HG03558 (cell line): ENCODE data around the gene CARHSP1.
"Not testable (repeated sequence)": the region's sequence is repeated elsewhere in the genome, so short reads cannot be mapped to it uniquely, and the experiment has no call there.

Source experiments
- ATAC-seq: cut with Tn5 transposase; IDR thresholded peaks from one replicate; pipeline ENCODE4 v1.9.1; 2021; ENCODE audit warnings: moderate number of reproducible peaks; ENCODE audit not compliant: unreplicated experiment; ENCODE audit errors: extremely low read depth

CARHSP1 gene

DNA sequence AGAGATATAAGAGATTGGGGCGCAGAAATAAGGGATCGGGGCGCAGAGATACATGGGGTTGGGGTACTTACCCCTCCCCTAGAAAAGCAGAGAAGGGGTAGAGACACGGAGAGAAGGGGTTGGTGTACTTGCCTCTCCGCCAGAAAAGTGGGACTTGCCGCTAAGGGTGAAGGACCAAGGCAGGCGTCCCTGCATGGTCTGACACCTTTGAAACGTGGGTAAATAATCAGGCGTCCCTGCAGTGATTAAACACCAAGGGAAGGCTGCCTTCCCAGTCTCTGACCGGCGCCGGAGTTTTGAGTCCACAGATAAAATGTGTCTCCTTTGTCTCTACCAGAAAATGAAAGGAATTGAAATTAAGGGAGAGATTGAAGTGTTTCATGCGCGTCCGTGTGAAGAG, 31.2 kb downstream of the CARHSP1 start:
- not testable (repeated sequence) for ATAC-seq

DNA sequence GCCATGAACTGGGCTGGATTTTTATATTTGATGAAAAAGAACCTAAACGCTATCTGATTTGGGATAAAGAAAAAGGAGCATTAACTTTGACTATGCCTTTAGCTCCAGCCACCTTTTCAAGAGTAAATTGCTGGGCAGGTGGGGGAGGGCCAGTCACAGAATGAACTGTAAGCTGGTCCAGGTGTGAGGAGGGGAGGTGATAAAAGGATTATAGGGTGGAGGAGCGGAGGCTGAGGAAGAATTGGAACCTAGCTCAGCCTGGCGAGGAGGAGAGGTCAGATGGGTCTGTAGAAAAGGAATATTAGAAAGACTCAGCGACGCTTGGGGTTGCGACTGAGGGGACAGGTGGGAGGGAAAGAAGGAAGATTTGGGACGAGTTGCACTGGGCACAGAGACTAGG, 32.0 kb downstream of the CARHSP1 start:
- ATAC-seq = not testable (repeated sequence)

DNA sequence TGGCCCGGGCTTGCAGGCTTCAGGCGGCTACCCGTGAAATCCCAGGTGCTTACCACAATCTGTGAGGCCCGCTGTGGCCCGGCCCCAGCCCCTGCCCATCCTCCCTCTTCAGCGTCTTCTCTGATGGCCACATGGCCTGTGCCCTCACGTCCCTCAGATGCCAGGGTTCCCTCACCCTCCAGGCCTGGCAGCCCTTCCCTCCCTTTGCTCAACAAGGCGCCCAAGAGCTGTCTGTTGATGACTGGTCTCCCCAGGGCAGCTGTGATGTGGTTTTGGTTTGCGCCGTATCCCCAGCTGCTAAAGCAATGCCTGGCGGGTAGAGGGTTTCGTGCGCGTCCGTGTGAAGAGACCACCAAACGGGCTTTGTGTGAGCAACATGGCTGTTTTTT, 36.1 kb downstream of the CARHSP1 start:
- no peak for ATAC-seq

DNA sequence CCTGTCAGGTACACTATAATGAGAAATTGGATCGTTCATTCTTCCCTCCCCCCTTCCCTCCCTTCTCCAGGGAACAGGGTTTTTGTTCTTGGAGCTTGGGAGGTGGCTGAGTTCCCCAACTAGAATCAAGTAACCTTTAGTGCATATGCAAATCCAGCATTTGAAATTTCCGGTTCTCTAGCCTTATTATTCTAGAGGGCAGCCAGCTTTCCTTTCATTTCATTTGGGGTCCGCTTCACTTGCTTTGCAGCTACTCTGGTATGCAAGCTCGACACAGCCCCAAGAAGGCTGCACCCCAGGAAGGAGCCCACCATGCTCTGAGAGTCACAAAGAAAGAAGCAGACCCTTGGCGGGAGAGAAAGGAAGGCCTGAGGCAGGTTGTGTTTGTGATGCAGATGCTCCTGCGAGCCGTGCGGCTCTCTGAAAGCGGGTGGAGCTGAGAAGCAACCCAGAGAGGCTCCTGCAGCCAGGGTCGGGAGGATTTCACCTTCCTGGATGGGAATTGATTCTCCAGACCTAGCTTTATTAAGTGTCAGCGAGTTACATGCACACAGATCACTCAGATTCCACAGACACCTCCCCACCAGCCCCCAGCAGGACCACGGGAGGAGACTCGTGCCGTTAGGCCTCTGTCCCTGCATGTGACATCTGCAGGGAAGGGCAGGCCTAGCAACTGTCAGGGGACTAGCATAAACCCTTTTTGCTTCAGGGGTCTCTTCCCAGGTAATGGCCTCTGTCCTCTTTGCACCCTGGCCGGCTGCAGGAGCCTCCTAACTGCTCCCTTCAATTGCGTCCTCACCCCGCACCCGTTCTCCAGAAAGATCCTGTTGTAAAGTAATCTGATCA, 36.7 kb downstream of the CARHSP1 start:
- ATAC-seq = no peak

DNA sequence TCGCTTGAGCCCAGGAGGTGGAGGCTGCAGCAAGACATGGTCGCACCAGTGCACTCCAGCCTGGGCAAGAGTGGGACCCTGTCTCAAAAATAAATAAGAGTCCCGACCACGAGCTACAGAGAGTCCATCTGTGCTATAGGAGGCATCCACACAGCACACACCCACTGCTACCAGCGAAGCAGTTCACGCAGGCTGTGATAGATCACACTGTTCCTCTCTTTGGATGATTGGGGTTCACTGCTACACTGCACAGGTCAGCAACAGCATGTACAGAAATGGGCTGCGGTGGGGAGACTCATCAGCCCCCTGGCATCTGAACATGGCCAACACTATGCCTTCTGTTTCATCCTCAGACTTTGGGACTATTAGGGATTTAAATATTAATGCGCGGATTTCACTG, 37.4 kb downstream of the CARHSP1 start:
- no peak for ATAC-seq

DNA sequence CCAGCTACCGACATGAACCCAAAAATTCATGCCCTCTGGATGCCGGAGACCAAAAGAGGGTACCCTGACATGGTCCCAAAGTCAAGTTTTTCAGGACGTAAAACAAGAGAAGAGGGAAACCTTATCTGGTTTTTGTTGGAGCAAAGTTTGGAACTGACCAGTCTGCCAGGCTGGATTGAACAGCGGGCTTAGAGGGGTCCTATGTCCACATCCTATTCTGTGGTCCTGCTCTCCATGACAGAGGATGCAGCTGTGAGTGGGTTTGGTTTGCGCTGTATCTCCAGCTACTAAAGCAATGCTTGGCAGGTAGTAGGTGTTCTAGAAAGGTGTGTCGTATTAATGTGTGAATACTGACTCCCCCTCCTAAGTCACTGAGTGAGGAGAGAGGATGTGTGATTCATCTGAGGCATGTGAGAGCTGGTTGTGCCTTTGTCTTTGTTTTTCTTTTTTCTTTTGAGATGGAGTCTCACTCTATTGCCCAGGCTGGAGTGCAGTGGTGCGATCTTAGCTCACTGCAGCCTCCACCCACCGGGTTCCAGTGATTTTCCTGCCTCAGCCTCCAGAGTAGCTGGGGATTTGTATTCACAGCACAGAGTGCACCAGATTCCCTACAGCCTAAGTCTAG, 40.2 kb downstream of the CARHSP1 start:
- ATAC-seq = no peak

DNA sequence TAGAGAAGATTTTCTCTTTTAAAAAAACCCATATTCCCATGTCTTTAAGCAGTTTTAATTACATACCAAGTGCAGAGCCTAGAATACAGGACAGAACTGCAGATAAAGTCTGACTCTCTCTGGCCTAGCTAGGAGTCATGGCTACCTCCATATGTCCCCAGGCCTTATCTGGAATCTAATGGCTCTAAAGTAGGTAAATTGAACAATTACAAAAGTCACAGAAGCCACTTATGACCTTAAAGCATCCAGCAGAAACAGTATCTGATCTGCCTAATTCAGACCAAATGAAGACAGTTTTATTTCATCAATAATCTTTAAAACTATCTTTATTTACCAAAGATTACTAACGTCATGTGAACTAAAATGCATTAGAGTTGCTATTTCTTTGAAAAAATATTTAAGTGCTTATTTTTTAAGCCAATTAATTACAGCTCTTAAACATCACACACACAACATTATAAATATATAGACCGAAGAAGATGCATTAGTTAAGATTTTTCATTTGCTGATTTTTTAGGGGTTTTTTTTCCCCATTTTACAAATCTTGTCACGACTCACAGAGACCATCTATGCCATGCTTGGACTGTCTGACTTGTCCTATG, 42.4 kb downstream of the CARHSP1 start:
- ATAC-seq = no peak

DNA sequence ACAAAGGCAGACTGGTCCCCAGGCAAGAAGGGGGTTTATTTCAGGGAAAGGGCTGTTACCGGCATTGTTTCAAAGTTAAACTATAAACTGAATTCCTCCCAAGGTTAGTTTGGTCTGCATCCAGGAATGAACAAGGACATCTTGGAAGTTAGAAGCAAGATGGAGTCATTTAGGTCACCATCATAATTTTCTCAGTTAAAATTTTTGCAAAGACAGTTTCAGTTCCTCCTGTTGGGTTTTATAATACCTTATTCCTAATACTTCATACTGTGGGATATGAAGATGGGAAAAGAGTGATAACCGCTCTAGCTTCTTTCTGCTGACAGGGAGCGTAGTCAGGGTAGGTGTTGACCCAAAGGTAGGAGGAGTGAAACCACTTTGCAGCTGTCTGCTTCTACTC, 46.4 kb downstream of the CARHSP1 start:
- ATAC-seq = no peak

DNA sequence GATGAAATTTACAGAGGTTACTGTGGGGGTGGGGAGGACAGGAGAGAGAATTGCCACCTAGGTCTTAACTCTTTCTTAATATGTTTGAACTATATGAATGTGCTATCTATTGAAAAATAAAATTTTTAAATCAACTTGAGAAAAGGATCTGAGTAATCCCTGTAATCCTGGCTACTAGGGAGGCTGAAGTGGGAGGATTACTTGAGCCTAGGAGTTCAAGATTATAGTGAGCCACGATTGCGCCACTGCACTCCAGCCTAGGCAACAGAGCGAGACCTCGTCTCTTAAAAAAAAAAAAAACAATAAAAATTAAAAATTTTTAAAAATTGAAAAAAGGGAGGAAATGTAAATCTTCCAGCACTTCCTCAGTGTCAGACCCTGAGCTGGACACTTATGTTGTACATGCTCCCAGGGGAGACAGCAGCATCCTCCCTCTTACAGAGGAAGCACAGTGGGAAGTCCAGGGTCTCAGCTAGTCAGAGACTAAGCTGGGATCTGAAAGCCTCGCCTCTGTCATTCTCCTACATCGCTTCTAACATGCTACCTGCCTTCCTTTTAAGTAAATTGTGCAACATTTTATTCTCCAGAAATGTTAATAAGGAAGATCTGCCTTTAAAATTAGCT, 49.3 kb downstream of the CARHSP1 start:
- no peak for ATAC-seq

DNA sequence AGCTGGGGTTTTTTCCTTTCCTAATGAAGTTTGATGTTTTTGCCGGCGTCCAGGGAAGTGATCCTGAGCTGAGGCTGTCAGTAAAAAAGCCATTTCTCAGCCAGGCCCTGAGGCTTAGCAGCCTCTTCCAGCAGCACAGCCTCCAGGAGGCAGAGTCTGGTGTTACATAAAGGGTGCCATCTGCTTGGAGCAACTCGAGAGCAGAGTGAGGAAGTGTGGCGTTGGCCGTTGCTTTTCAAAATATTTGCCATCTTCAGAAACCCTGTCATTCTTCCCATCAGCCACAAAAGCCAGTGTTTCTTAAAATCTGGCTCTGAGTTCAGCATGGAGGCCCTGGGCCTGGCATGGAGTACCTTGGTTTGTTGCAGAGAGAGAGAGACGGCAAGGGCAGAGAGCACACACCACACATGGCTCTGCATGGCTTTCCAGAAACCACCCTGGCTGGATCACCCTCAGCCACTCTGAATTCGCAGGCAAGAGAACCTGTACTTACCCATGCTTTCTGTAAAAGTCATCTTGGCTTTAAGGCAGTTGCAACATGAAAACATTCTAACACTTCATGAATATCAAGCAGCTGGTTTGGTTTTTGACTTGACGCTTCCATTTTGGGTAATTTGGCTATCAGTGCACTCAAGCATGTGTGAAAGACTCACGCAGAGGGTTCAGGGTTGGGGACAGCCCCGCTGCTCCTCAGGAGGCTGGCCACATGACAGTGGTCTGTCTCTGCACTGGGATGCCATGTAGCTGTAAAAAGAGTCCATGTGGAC, 50.1 kb downstream of the CARHSP1 start:
- ATAC-seq = peak; percentile 67

DNA sequence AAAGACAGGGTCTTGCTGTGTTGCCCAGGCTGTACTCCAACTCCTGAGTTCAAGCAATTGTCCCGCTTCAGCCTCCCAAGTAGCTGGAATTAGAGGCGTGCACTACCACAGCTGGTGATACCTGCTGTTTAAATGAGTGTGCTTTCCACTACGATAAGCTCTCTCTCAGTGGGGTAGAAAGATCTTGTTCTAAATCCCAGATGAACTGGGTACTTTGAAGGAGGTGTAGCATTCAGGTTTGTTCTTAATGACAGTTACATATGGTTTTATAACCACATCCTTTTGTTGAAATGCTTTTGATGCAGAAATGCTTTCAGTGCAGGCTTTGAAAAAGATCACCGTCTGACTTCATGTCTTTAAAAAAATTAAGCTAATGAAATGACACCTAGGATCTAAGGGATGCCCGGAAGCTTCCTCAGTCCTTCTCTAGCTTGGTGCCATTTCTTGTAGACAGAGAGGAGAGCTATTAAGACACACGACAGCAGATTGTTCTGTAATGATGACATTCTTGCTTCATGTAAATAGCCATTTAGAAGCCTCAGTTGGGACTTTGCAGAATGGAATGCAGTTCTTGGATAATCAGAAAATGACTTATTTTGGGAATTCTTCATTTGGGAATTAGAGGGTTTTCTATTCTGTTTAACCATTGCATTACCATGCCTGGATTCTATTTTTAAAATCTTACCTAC, 51.7 kb downstream of the CARHSP1 start:
- ATAC-seq = no peak

DNA sequence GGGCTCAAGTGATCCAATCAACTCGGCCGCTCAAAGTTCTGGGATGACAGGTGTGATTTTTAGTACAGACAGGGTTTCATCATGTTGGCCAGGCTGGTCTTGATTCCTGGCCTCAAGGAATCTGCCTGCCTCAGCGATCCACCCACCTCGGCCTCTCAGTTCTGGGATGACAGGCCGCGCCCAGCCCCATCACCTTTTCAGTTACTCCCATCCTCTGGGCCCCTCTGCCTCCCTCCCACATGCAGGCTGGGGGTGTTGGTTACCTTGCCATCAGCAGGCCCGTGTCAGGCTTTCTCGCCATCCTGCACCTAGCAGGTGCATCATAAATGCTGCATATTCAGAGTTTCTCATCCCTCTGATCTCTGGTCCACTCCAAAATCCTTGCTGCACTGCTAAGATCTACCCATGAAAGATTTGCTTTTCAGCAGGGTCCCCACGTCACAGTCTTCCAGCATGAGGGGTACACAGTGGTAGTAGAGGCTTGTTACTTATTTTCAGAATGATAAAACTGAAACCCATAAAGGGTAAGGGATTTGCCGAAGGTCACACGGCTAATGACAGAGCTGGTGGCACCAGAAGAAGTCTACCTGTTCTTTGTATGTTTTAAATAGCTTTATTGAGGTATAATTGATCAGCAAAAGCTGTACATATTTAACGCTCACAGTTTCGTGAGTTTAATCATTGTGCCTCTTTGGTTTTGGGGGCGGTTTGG, 54.6 kb downstream of the CARHSP1 start:
- ATAC-seq = no peak

DNA sequence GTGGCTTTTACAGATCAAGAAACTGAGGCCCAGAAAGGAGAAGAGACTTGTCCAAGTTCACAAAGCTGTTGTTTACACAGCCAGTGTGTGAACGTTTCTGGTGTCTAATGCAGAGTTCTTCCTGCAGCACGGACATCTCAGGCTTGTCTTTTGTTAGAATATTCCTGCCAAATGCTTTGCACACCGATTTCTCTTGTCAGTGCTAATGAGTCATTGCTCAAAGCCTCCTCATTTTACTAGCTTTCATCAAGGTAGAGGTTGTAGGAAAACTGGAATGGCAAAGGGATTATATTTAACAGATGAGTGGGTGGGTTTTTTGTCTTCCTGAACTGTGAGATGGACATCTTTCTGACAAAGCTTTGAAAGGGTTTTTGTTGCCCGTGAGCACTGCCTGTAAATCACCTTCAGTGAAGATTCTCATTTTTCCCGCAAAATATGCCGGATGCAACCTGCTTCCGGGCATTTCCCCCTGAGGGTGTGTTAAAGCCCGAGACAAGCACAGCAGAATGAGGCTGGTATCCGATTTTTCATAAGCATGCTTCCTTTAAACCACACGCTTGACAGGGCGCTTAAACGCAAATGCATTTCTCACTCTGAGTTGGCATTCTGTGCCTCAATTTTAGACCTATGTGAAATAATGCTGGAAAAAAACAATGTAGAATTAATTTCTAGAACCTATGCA, 56.5 kb downstream of the CARHSP1 start:
- ATAC-seq = no peak

DNA sequence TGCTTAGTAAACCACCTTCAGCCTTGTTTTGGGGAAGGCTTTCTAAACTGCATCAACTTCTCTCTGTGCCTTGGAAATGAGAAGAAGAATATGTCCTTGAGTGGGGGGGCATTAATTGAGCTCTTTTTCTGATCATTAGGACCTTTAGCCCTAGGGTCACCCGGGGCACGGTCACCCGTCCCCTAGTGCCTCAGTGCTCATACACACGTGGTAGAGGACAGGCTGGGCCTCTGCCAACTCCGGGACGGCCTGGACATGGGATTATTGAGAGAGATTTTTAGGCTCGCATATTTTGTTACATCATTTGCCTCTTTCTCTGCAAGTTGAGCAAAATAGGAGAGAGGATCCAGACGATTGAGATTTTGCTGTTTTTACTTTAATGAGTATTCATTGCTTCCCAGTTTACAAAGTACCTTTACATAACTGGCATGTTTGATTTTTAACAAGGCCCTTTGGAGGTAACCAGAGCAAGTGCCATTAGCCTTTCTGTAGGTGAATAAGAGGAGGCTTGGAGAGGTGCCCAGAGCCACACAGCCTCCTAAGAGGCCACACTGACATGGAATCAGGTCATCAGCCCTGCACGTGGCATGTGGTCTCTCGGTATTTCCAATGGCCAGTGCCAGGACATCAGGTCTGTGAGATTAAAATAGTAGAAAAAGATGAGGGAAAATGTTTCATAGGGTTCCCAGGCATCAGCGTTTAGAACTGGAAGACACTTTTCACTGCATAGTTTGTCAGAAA, 60.0 kb downstream of the CARHSP1 start:
- no peak for ATAC-seq

DNA sequence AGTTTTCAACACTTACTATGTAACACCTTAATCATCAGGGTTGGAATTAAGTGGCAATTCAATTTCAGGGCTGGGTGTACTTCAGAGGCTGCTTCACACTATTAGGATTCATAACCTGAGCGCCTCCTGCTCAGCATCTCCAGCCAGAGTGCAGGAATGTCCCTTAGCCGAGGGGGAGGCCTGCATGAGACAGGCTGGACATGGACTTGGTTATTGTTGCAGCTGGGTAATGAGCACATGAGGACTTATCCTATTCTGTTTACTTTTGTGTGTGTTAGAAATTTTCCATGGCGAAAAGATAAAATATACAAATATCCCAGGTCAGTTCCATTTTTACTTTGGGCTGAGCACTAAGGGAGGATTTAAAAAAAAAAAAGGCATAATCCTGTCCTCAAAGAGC, 60.8 kb downstream of the CARHSP1 start:
- no peak for ATAC-seq

DNA sequence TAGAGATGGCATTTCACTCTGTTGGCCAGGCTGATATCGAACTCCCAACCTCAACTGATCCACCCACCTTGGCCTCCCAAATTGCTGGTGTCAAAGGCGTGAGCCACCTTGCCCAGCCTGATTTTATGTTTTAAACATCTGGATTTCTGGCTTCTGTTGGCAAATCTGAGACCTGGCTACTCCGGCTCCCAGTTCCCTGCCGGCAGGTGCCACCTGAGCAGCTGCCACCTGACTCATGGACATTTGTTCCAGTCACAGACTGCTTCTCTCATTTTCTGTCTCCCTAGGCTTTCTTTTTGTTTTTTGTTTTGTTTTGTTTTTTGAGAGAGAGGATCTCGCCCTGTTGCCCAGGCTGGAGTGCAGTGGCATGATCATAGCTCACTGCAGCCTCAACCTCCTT, 61.6 kb downstream of the CARHSP1 start:
- no peak for ATAC-seq

DNA sequence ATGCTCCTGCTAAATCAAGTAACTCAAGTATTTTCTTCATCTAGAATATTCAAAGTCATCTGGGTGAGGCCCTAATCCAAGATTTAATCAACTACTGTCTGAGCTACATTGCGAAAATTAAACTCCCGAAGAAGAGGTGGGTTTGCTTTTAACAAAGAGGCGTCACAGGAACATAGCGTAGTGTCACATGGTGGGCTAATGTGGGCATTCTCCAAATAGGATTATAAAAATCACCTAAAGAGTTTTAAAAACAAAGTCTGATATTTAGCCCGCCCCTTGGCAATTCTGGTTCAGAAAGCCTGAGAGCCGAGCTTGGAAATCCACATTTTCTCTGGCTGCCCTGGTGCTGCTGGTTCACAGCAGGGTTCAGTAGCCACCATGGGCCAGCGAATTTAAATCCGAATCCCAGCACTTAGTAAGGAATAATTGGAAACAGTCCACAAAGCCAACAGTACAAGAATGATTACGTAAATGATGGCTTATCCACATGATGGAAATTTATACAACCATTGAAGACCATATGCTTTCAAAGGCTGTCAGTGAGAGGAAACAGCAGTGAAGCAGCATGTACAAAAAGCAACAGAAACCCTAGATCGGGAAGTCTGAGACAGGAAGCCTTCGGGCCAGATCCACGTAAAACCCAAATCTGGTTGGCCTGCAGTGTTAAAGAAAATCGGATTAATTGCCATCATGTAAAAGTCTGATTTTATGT, 62.4 kb downstream of the CARHSP1 start:
- ATAC-seq = no peak
